GM21360 (cell line): ENCODE results near the gene IFT80.
"Not testable (repeated sequence)": the region's sequence is repeated elsewhere in the genome, so short reads cannot be mapped to it uniquely, and the experiment has no call there.

Source experiments
- ATAC-seq: cut with Tn5 transposase; IDR thresholded peaks from one replicate; pipeline ENCODE4 v1.9.1; 2021; ENCODE audit warnings: mild to moderate bottlenecking, moderate library complexity; ENCODE audit not compliant: unreplicated experiment

IFT80 gene

DNA sequence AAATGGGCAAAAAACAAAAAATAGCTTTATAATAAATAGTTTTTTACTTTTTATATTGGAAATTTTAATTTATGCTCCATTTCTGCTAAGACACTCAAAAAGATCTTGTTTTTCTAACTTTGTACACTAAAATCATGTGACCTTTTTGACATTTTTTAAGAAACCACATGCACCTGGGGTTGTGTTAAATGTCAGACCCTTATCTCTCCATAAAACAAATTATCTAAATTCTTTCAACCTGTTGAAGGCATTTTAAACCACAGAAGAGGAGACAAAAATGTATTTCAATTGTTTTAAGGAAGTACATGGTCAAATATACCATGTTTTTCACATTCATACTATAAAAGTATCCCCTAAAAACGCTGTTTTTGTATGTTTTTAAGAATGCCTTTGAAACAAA, 29.2 kb downstream of the IFT80 start:
- no peak for ATAC-seq

- ATAC-seq = no peak
These were observed 30.2 kb downstream of the IFT80 start for GRCh38 chr3:160368804-160369203.

DNA sequence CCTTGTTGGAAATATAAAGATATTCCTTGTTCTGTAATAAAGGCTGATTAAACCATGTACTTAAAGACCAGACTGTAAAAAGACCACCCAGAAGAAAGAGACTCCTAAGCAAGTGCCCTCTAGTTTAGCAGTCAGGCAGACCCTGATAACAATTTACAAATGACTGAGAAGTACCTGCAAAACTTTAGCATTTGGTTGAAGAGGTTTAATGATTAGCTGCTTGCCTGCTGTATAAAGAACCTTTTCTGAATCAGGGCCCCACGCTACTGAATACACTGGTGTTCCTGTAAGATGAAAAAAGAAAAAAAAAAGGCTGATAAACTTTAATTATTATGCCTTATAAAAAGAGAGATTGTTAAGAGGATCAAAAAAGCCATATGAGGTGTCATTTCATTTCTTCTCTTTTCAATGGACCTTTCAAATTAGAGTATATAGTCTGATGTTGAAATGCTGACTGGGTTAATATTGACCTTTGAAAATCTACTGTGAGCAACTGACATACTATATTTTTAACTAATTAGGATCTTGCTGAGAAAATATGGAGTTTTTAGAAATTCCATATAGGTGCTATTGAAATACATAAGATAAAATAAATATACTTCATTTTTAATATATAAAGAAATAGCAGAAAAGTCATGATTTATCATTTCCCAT, 33.0 kb downstream of the IFT80 start:
- no peak for ATAC-seq

GRCh38 chr3:160362896-160363295, 36.1 kb downstream of the IFT80 start:
- ATAC-seq = not testable (repeated sequence)

- ATAC-seq = no peak
These were observed 43.2 kb downstream of the IFT80 start for GRCh38 chr3:160355826-160356225.

- ATAC-seq = no peak
These were observed 52.5 kb downstream of the IFT80 start for GRCh38 chr3:160346511-160346910.

- ATAC-seq = no peak
These were observed 55.9 kb downstream of the IFT80 start for GRCh38 chr3:160343132-160343531.

DNA sequence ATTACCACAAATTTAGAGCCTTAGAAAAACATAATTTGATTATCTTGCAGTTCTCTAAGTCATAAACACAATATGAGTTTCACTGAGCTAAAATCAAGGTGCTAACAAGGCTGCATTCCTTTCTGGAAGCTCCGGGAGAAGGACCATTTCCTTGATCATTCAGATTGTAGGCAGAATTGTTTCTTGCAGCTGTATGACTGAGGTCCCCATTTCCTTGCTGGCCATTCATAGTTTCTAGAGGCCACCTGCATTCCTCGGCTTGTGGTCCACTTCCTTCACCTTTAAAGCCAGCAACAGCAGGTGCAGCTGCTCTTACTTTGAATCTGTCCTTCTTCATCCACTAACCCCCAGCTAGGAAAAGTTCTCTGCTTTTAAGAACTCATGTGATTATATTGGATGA, 58.7 kb downstream of the IFT80 start:
- ATAC-seq = no peak

DNA sequence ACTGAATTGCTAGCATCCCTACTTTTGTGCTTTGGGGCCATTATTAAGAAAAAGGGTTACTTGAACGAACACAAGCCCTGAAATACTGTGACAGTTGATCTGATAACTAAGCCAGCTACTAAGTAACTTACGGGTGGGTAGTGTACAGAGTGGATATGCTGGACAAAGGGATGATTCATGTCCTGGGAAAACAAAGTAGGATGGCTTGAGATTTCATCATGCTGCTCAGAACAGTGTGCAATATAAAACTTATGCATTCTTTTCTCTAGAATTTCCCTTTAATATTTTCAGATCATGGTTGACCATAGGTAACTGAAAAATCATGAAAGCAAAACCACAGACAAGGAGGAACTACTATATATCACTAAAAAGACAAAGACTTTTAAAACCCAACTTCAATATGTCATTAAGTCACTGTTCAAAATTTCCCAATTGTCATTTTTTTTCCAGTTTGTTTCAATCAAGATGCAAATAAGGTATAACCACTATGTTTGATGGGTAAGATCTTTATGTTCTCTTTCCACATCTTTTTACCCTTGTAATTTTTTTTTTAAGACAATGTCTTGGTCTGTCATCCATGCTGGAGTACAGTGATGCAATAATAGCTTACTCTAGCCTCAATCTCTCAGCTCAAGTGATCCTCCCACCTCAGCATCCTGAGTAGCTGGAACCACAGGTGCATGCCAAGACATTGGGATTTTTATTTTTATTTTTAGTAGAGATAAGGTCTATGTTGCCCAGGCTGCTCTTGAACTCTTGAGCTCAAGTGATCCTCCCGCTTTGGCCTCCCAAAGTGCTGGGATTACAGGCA, 67.7 kb downstream of the IFT80 start:
- no peak for ATAC-seq

- ATAC-seq = no peak
These were observed 68.3 kb downstream of the IFT80 start for GRCh38 chr3:160330690-160331089.

GRCh38 chr3:160330109-160330508, 68.9 kb downstream of the IFT80 start:
- ATAC-seq = no peak

GRCh38 chr3:160326286-160326685, 72.7 kb downstream of the IFT80 start:
- ATAC-seq = not testable (repeated sequence)

DNA sequence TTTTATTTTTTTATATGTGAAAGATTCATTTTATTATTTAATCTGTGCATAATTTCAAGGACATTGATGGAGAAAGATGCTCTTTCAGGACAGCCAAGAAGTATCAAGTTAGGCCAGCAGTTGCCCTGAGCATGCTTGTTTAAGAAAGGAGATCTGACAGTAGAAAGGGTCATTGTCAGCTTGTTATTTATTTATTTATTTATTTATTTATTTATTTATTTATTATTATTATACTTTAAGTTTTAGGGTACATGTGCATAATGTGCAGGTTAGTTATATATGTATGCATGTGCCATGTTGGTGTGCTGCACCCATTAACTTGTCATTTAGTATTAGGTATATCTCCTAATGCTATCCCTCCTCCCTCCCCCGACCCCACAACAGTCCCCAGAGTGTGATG, 77.2 kb downstream of the IFT80 start:
- ATAC-seq = not testable (repeated sequence)

DNA sequence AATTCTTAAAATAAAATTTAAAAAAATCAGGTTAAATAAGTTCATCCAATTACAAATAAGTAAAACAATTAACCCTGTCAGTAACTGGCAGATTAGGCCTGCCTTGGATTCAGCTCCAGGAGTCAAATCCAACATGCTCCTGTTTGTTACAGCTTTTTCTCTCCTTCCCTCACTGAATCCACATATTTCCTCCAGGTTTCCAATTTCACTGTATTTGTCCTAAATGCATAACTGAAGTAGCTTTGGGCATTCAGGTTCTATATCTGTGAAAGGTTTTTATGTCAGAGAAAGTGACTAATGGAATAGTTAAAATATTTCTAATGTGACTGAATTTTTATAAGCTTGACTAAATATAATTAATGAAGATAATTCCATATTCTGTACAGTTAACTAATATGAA, 79.7 kb downstream of the IFT80 start:
- no peak for ATAC-seq

- no peak for ATAC-seq
These were observed 84.0 kb downstream of the IFT80 start for GRCh38 chr3:160314995-160315394.

DNA sequence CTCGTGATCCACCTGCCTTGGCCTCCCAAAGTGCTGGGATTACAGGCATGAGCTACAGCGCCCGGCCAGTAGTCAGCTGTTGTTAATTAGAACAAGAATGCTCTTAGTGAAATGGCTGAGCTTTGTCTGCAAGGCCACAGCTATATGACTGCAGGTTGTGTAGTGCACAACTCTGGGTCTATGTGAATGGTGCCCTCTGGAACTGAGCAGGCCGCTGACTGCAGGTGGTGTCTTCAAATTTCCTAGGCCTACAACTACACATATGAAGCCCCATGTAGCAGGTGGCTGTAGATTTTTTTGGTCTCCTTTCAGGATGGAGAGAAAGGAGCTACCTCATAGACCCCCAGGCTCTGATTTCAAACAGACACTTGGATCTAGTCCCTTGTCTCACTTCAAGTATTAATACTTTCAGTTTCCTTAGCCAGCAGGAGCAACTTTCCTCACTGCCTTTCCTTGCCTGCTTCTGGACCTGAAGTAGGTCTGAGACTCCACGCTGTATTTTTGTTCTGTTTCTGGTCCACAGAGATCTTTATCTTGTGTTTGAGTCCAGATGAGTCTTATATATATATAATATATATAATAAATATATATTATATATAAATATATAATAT, 86.9 kb downstream of the IFT80 start:
- ATAC-seq = no peak

- ATAC-seq = no peak
These were observed 96.2 kb downstream of the IFT80 start for GRCh38 chr3:160302806-160303205.

- no peak for ATAC-seq
These were observed 102.4 kb downstream of the IFT80 start for GRCh38 chr3:160296591-160296990.

DNA sequence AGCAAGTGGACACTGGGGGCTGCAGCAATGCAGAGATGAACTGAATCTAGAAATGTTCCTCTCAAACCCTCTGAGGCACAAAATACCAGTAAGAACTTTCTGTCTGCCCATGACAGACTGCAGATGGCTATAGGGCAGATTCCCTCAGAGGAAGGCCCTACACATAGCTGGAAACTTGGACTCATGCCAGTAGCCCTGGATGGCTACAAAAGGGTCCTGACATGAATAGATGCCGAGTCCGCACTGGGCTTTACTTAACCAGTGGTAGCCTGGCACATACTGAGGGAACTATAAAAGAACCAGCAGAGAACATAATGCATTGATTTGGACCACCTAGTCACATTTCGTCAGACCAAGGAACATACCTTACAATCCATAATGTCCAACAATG, 107.1 kb downstream of the IFT80 start:
- no peak for ATAC-seq

DNA sequence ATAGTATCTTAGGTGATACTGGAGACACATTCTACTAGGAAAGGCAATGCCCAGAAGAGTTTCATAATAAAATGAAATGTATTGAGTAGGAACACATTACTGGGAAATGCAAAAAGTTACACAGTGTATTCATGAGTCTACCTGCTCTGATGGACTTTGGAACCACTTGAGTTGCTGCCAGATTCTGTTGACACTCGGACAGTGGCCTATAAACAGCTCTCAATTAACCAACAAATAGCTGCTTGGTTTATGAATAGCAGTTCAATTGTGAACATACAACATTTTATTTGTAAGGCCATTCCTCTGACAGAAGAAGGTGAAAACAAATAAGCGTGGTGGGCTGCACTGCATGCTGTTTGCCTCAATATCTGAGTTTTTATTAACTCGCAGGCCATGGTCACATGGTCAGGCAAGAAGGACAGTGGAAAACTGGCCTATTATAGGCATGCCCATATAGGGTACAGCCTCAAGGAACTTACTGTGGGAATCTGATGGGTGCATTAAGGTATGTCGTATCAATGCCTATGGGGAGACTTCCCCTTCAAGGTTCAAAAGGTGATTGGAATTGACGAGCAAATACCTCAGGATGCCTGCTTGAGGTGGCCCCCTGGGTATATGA, 107.6 kb downstream of the IFT80 start:
- no peak for ATAC-seq

GRCh38 chr3:160287666-160288065, 111.4 kb downstream of the IFT80 start:
- ATAC-seq = no peak

DNA sequence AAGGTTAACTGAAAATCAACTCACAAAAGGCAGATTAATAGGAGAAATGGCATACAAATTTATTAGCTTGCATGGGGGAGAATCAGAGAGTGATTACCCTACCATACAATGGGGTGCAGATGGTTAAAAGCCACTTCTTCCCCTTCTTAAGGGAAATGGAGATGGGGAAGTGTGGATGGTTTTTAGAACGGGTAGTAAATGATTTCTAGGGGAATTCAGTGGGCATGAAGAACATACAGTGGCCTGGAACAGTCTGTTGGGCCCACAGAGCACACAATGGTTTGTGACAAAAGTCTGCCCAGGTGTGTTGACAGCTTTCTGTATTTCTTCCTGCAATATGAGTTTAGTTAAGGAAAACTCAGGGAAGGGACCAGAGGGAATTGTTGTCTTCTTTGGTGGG, 112.8 kb downstream of the IFT80 start:
- ATAC-seq = no peak
